ENCODE data around the gene TBL2.

Gene TBL2

GRCh38 chr7:73577627-73578341 lies 595 bp downstream of the TBL2 start:
- TF ChIP-seq CTCF (IDR thresholded peaks at IDR 0.05), result no peak

GRCh38 chr7:73573791-73574190 lies 4.6 kb downstream of the TBL2 start:
- no peak for TF ChIP-seq CTCF (IDR thresholded peaks at IDR 0.05)

GRCh38 chr7:73573276-73573675 lies 5.1 kb downstream of the TBL2 start:
- no peak for TF ChIP-seq CTCF (IDR thresholded peaks at IDR 0.05)

- no peak for TF ChIP-seq CTCF (IDR thresholded peaks at IDR 0.05)
Observed at GRCh38 chr7:73572767-73573186, 5.6 kb downstream of the TBL2 start.

GRCh38 chr7:73570977-73571376 lies 7.4 kb downstream of the TBL2 start:
- TF ChIP-seq CTCF (IDR thresholded peaks at IDR 0.05), result no peak

GRCh38 chr7:73570521-73570920 lies 7.9 kb downstream of the TBL2 start:
- no peak for TF ChIP-seq CTCF (IDR thresholded peaks at IDR 0.05)

GRCh38 chr7:73569042-73569608 lies 9.3 kb downstream of the TBL2 start:
- TF ChIP-seq CTCF (IDR thresholded peaks at IDR 0.05), result no peak

Data from LNCAP (cell line).